ENCODE data around the gene IRF5. TPM values are rescaled to one million over a fixed set of nuclear protein-coding genes. Genes with fewer than 3 reads are reported as not detected.
A peak's percentile ranks its signal among the peaks of the same experiment; 100 is the strongest.

The IRF5 gene
- total RNA-seq, 1 experiment from 2014 or later: 8.8 TPM

GRCh38 chr7:128910569-128910945 lies 27.2 kb upstream of the IRF5 start, which contains the start of gene KCP:
Gene KCP (minus strand): TSS chr7:128910709. CDS start chr7:128910676, 33 bp downstream.
- H3K27me3 ChIP-seq (ENCODE audit: control insufficient read depth, insufficient read depth, low read length): no peaks in the 10 kb centered on the region
- no peak within 1 kb of the TSS for H3K27ac ChIP-seq (ENCODE audit: low read length)
- H3K4me1 ChIP-seq (ENCODE audit: control insufficient read depth, insufficient read depth, low read length): no peaks in the 10 kb centered on the region; the same call in 1 of the 2 replicates
- ChIA-PET CTCF (no interaction called here), POLR2A (no interaction called here)
- TF ChIP-seq, protein P1, sequence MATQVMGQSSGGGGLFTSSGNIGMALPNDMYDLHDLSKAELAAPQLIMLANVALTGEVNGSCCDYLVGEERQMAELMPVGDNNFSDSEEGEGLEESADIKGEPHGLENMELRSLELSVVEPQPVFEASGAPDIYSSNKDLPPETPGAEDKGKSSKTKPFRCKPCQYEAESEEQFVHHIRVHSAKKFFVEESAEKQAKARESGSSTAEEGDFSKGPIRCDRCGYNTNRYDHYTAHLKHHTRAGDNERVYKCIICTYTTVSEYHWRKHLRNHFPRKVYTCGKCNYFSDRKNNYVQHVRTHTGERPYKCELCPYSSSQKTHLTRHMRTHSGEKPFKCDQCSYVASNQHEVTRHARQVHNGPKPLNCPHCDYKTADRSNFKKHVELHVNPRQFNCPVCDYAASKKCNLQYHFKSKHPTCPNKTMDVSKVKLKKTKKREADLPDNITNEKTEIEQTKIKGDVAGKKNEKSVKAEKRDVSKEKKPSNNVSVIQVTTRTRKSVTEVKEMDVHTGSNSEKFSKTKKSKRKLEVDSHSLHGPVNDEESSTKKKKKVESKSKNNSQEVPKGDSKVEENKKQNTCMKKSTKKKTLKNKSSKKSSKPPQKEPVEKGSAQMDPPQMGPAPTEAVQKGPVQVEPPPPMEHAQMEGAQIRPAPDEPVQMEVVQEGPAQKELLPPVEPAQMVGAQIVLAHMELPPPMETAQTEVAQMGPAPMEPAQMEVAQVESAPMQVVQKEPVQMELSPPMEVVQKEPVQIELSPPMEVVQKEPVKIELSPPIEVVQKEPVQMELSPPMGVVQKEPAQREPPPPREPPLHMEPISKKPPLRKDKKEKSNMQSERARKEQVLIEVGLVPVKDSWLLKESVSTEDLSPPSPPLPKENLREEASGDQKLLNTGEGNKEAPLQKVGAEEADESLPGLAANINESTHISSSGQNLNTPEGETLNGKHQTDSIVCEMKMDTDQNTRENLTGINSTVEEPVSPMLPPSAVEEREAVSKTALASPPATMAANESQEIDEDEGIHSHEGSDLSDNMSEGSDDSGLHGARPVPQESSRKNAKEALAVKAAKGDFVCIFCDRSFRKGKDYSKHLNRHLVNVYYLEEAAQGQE (IDR thresholded peaks at IDR 0.05; ENCODE audit: insufficient read depth in 1 of 2, low read depth in 2 of 2, low read length in 1 of 2): no peak
- no peak for TF ChIP-seq SIN3A (IDR thresholded peaks at IDR 0.05; ENCODE audit: borderline replicate concordance, insufficient read depth, low read depth, low read length)
- no peak for TF ChIP-seq TCF7L2 (IDR thresholded peaks at IDR 0.05; ENCODE audit: low read depth, low read length)
- TF ChIP-seq POLR2AphosphoS5 (IDR thresholded peaks at IDR 0.05; ENCODE audit: low read depth, low read length): no peak
- TF ChIP-seq CTCF (IDR thresholded peaks at IDR 0.05): no peak
- in situ Hi-C loops (cut with HindIII; ENCODE audit: low pct_unique_long_range_greater_than_20kb, low sequenced_read_pairs): no loop called here
- H3K4me3 ChIP-seq (ENCODE audit: low read depth in 2 of 2, low read length in 2 of 2): no peak within 1 kb of the TSS
- no peaks in the 10 kb centered on the region for H3K36me3 ChIP-seq (ENCODE audit: control insufficient read depth, insufficient read depth, low read length)
- no peak for ATAC-seq
- no peak for DNase-seq (ENCODE audit: low read depth, low spot score)
- H3K9me3 ChIP-seq (ENCODE audit: control insufficient read depth, insufficient read depth, low read depth, low read length): no peaks in the 10 kb centered on the region
- intact Hi-C loops (cut with micrococcal nuclease; ENCODE audit: unreplicated experiment): no loop called here
- BruUV-seq (replicated peaks): no TSS peak

DNA sequence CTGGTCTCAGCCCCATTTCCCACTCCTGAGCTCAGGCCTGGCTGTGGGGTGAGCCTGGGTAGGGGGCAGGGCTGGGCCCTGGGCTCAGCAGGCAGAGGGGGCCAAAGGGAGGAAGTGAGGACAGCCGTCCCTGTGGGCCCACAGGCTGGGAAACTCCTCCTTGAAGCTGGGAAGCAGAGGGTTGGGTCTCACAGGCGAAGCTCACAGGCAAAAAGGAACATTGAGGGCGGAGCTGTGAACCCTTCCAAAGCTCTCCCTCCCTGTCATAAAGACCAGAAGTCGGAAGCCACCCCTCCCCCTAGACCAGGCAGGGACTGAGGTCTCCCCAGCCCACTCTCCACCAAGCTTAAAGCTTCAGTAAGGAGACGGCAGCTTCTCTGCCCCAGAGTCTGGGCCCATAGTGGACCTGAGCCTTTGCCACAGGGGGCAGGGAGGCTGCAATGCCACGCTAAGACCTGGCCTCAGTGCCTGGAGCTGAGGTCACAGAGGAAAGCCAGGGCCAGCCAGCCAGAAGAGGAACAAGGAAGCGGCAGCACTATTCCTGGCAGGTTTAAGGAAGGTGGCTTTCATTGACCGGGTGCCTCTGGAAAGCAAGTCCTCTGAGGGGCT lies 26.2 kb upstream of the IRF5 start:
- H3K9me3 ChIP-seq (ENCODE audit: control insufficient read depth, insufficient read depth, low read depth, low read length): no peaks in the 10 kb centered on the region
- ChIA-PET POLR2A (interaction anchor here (0.6 kb wide), 1 partner anchor 313 kb away, joined by 3 read pairs; the partner anchor contains the start of gene AHCYL2), CTCF (interaction anchor here (0.6 kb wide), 3 partner anchors 16 to 367 kb away, joined by 3 to 4 read pairs (median 4); no protein-coding TSS in a partner anchor)
- no peaks in the 10 kb centered on the region for H3K27me3 ChIP-seq (ENCODE audit: control insufficient read depth, insufficient read depth, low read length)
- no peak overlapping the region for H3K4me3 ChIP-seq (ENCODE audit: low read depth in 2 of 2, low read length in 2 of 2)
- 0 out of 2 replicates have a peak, but pooled peaks have one; percentile 20 for ATAC-seq
- BruUV-seq (replicated peaks): no TSS peak
- intact Hi-C loops (cut with micrococcal nuclease; ENCODE audit: unreplicated experiment) (no loop called here), in situ Hi-C loops (cut with HindIII; ENCODE audit: low pct_unique_long_range_greater_than_20kb, low sequenced_read_pairs) (no loop called here)
- DNase-seq (ENCODE audit: low read depth, low spot score): no peak
- TF ChIP-seq SIN3A (IDR thresholded peaks at IDR 0.05; ENCODE audit: borderline replicate concordance, insufficient read depth, low read depth, low read length): no peak
- no peak for TF ChIP-seq CTCF (IDR thresholded peaks at IDR 0.05)
- TF ChIP-seq TCF7L2 (IDR thresholded peaks at IDR 0.05; ENCODE audit: low read depth, low read length): no peak
- TF ChIP-seq, protein P1 (IDR thresholded peaks at IDR 0.05; ENCODE audit: insufficient read depth in 1 of 2, low read depth in 2 of 2, low read length in 1 of 2): no peak
- no peaks in the 10 kb centered on the region; the same call in 1 of the 2 replicates for H3K4me1 ChIP-seq (ENCODE audit: control insufficient read depth, insufficient read depth, low read length)
- H3K27ac ChIP-seq (ENCODE audit: low read length): no peak overlapping the region
- no peaks in the 10 kb centered on the region for H3K36me3 ChIP-seq (ENCODE audit: control insufficient read depth, insufficient read depth, low read length)
